Stimulated activated naive CD8-positive, alpha-beta T cell treated with anti-CD3 and anti-CD28 coated beads, Interleukin-15, Interleukin-2, amounts not matched to agents 100 U/mL and 50 U/mL, for 24 hours (primary cell): Measurements from ENCODE around the gene BRSK2.

Experiments used
- ATAC-seq: fragments of 150-1000 bp; cut with Tn5 transposase; one replicate; pipeline ENCODE4 v1.10.0; 2021
- DNase-seq: peaks from one replicate; pipeline ENCODE4 v3.0.0; 2021

Gene BRSK2

GRCh38 chr11:1483445-1483961 is 93.8 kb downstream of the BRSK2 start:
- no peak for DNase-seq

GRCh38 chr11:1484061-1484671 is 94.4 kb downstream of the BRSK2 start:
- no peak for ATAC-seq
- no peak for DNase-seq

More at GRCh38 chr11:1483445-1483961, 93.8 kb downstream of the BRSK2 start:
- no peak for ATAC-seq

GRCh38 chr11:1484695-1485503 is 95.2 kb downstream of the BRSK2 start:
- no peak for ATAC-seq
- no peak for DNase-seq

- no peak for ATAC-seq
Observed at GRCh38 chr11:1485504-1485885, 95.8 kb downstream of the BRSK2 start.

GRCh38 chr11:1486054-1486825 is 96.5 kb downstream of the BRSK2 start, which contains the start of gene MOB2:
MOB2 (minus strand) TSS chr11:1486779; CDS start chr11:1486556, 223 bp downstream.
- DNase-seq: no peak
- no peak for ATAC-seq

More at GRCh38 chr11:1485504-1485885, 95.8 kb downstream of the BRSK2 start:
- DNase-seq: no peak

GRCh38 chr11:1487091-1487850 is 97.5 kb downstream of the BRSK2 start:
- ATAC-seq: no peak
- no peak for DNase-seq

- ATAC-seq (no peak), DNase-seq (no peak)
Observed at GRCh38 chr11:1487851-1488574, 98.3 kb downstream of the BRSK2 start.

GRCh38 chr11:1488575-1489180 is 98.9 kb downstream of the BRSK2 start:
- DNase-seq: no peak
- ATAC-seq: no peak

GRCh38 chr11:1490651-1491050 is 100.9 kb downstream of the BRSK2 start:
- DNase-seq (no peak), ATAC-seq (no peak)

- ATAC-seq (no peak), DNase-seq (no peak)
Observed at GRCh38 chr11:1491379-1491778, 101.6 kb downstream of the BRSK2 start.

- ATAC-seq: no peak
- DNase-seq: no peak
Observed at GRCh38 chr11:1493650-1494244, 104.0 kb downstream of the BRSK2 start.

GRCh38 chr11:1494650-1495049 is 104.9 kb downstream of the BRSK2 start:
- DNase-seq (no peak), ATAC-seq (no peak)

- no peak for DNase-seq
- ATAC-seq: no peak
Observed at GRCh38 chr11:1496091-1496760, 106.5 kb downstream of the BRSK2 start.

- ATAC-seq: no peak
- DNase-seq: no peak
Observed at GRCh38 chr11:1496761-1497095, 107.0 kb downstream of the BRSK2 start.

GRCh38 chr11:1497600-1497999 is 107.9 kb downstream of the BRSK2 start:
- ATAC-seq: no peak
- DNase-seq: no peak

GRCh38 chr11:1498262-1498661 is 108.5 kb downstream of the BRSK2 start:
- ATAC-seq (no peak), DNase-seq (no peak)

GRCh38 chr11:1499261-1499890 is 109.6 kb downstream of the BRSK2 start:
- ATAC-seq (no peak), DNase-seq (no peak)

GRCh38 chr11:1499899-1500298 is 110.2 kb downstream of the BRSK2 start:
- ATAC-seq (no peak), DNase-seq (no peak)
